ENCODE measurements around the gene DDX25. TPM values are rescaled to one million over a fixed set of nuclear protein-coding genes. Genes with fewer than 3 reads are reported as not detected.

DDX25 gene
- total RNA-seq = under 1 TPM; under 0.01 to 0.69 TPM

GRCh38 chr11:125903711-125904659 lies at the start of gene DDX25:
Gene DDX25 (plus strand): TSS chr11:125904508. CDS start chr11:125904518, 10 bp downstream.

GRCh38 chr11:125887373-125888324 lies 16.7 kb upstream of the DDX25 start, which contains the start of gene HYLS1:
Gene HYLS1 (plus strand): TSS chr11:125887668. CDS start chr11:125899369, 11,701 bp downstream.

GRCh38 chr11:125902927-125903710 lies 1.2 kb upstream of the DDX25 start, which contains the start of gene PUS3:
Gene PUS3 (minus strand): TSS chr11:125903206. CDS start chr11:125896284, 6,922 bp downstream.

GRCh38 chr11:125945797-125946520 lies 41.7 kb downstream of the DDX25 start, which contains the start of gene VSIG10L2:
Gene VSIG10L2 (plus strand): TSS chr11:125946044. CDS start chr11:125946056, 12 bp downstream.

Other genes starting within 250 kb of the DDX25 start
- under 1 TPM in 1 of 2 donors, not detected in 1; under 0.01 TPM for gene ACRV1, start 223.7 kb upstream of the DDX25 start, total RNA-seq
- gene PATE1, start 158.2 kb upstream of the DDX25 start, total RNA-seq = not detected
- under 1 TPM in 1 of 2 donors, not detected in 1; 0.69 TPM for gene PATE2, start 125.7 kb upstream of the DDX25 start, total RNA-seq
- not detected for gene PATE3, start 116.4 kb upstream of the DDX25 start, total RNA-seq
- not detected for gene PATE4, start 71.2 kb upstream of the DDX25 start, total RNA-seq
- gene HYLS1, start 16.8 kb upstream of the DDX25 start, total RNA-seq = 10 to 100 TPM in 1 of 2 donors, 1 to 10 TPM in 1; 9.3 to 12.0 TPM
- 10 to 100 TPM in 1 of 2 donors, 1 to 10 TPM in 1; 6.9 to 14.3 TPM for gene PUS3, start 1.3 kb upstream of the DDX25 start, total RNA-seq
- gene VSIG10L2, start 41.5 kb downstream of the DDX25 start, total RNA-seq = not detected
- gene CDON, start 158.4 kb downstream of the DDX25 start, total RNA-seq = 10 to 100 TPM; 44.0 to 60.9 TPM

Measured in melanocyte of skin (primary cell).